HG02938 (cell line): ENCODE results near the gene FOXM1.

Source experiments
- ATAC-seq: cut with Tn5 transposase; IDR thresholded peaks from one replicate; pipeline ENCODE4 v1.9.1; 2021; ENCODE audit warnings: mild to moderate bottlenecking, moderate library complexity; ENCODE audit not compliant: unreplicated experiment

The FOXM1 gene

GRCh38 chr12:2841056-2841650 lies 35.8 kb downstream of the FOXM1 start:
- no peak for ATAC-seq

DNA sequence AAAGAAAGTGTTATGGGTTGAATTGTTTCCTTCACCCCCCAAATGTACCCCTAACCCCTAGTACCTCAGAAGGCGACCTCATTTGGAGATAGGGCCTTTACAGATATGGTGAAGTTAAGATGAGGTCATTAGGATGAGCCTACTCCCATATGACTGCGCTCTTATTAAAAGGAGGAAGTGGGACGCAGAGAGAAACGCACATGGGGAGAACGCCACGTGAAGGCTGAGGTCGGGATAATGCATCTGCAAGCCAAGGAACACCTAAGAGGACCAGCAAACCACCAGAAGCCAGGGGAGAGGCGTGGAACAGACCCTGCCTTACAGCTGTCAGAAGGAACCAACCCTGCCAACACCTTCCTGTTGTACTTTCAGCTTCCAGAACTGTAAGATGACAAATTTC lies 40.4 kb downstream of the FOXM1 start:
- no peak for ATAC-seq

GRCh38 chr12:2835691-2836403 lies 41.1 kb downstream of the FOXM1 start:
- no peak for ATAC-seq

GRCh38 chr12:2834581-2835491 lies 42.1 kb downstream of the FOXM1 start, which contains the start of gene NRIP2:
TSS of gene NRIP2 (minus strand) at chr12:2835035. CDS start at chr12:2834983, 52 bp downstream.
- no peak for ATAC-seq

DNA sequence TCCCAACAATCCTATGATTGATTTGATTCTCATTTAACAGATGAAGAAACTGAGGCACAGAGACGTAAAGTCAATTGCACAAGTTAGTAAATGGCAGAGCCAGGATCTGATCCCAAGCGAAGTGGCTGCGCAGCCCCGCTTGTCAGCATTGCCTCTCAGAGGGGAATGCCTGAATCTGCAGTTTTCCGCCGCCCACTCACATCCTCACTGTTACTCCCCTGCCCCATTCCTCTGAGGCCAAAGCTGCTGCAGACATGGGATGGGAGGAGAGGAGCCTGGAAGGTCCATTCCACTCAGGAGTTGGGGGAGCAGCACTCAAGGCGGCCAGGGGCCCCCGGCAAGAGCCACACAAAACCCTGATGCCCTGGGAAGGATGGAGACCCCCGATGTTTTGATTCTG lies 43.2 kb downstream of the FOXM1 start:
- no peak for ATAC-seq

DNA sequence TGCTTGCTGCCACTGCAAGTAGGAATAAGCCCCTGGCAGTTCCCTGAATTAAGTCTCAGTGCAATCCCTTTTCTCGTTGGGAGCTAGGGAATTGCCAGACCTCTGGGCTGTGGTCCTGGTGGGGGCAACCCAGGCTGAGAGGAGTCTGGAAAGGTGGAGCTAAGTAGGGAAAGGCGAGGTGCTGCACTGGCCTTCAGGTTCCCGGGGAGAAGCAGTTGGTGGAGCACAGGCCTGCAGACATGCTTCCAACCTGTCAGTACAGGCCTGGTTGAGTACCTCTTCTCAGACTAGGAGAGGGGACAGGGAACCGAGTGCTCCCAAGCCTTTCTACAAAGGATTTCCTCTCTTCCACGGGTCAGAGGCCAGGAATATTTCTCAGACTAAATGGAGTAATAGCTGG lies 43.6 kb downstream of the FOXM1 start:
- no peak for ATAC-seq

GRCh38 chr12:2832550-2833127 lies 44.3 kb downstream of the FOXM1 start:
- ATAC-seq, result no peak

DNA sequence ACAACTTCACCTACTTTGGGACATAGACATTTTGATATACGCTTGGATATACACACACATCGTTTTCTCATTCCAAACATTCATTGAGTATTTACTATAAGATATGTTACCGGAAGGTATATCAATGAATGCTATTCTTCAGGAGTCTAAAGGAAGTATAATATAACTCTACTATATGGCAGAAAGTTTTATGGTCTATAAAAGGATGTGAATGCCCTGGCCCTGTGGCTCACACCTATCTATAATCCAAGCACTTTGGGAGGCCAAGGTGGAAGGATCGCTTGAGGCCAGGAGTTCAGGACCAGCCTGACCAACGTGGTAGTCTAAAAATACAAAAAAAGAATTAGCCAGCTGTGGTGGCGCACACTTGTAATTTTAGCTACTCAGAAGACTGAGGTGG lies 47.7 kb downstream of the FOXM1 start:
- no peak for ATAC-seq

DNA sequence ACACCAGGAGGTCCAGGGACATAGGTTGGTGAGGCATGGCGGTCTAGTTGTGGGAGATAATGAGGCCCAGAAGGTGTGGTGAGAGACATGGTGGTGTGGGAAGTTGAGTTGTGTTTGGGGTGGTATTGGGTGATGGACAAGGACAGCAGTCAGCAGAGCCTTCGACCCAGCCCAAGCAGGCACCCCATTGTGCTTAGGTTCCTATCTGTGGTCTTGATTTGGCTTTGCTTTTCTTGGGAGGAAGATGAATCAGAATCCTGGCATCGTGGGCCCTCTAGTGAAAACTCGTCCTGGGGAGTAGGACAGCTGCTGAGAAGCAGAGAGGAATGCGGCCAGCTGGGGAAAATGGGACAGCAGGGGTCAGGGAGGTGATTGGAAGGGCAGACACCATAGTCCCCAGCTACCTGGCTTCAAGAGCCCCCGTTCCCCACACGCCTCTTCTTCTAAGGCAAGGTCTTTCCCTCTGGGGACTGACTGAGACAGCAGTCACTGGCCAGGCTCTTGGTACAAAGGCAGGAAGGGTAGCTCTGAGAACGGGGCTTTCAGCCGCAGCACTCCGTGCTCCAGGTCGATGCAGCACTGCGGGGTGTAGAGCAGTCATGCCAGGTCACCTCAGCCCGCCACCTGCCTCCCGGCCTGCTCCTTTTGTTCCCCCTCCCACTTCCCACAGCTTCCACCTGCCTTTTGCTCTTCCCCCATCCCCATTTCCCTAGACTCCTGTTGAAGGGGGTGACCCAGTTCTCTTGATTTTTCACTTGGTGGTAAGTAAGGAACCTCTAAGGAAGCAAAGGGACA lies 50.1 kb downstream of the FOXM1 start:
- ATAC-seq, result no peak

GRCh38 chr12:2826036-2826435 lies 50.9 kb downstream of the FOXM1 start:
- ATAC-seq, result no peak

DNA sequence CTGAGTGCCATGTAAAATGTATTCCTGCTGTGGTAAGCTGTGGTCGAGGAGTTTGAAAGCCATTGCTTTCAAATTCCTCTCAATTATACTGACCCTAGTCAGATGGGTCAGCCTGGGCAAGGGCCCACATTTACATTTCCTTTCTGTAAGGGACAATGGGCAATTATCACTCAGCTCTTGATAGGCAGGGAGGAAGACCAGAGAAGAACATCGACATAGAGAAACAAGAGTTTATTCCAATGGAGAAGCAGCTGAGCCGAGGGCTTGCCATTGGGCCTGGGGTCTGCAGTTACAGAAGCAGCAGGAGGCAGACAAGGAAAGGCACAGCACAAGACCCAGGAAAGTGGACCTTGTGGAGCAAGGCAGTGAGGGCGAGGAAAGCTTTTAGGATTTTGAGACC lies 51.8 kb downstream of the FOXM1 start:
- ATAC-seq, result no peak

- no peak for ATAC-seq
Observed at GRCh38 chr12:2824541-2824940, 52.4 kb downstream of the FOXM1 start.

- ATAC-seq, result no peak
Observed at GRCh38 chr12:2823483-2823882, 53.5 kb downstream of the FOXM1 start.

DNA sequence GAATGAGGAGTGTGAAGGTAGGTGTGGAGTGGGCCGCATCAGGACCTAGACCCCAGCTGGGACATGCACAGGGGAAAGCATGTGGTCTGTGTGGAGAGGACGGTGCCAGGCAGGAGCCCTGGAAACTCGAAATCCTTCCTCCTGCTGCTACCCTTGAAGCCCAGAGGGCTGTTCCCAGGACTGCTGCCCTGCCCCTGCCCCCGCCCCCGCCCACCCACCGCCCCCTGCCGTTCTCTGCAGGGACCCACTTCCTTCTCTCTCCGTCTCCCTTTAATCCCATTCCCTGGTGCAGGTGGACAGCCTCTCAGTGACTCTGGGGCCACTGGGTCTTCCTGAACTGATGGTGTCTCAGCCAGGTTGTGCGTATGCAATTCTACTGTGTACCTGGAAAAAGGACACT lies 56.5 kb downstream of the FOXM1 start:
- no peak for ATAC-seq

- no peak for ATAC-seq
Observed at GRCh38 chr12:2819810-2820209, 57.2 kb downstream of the FOXM1 start.

DNA sequence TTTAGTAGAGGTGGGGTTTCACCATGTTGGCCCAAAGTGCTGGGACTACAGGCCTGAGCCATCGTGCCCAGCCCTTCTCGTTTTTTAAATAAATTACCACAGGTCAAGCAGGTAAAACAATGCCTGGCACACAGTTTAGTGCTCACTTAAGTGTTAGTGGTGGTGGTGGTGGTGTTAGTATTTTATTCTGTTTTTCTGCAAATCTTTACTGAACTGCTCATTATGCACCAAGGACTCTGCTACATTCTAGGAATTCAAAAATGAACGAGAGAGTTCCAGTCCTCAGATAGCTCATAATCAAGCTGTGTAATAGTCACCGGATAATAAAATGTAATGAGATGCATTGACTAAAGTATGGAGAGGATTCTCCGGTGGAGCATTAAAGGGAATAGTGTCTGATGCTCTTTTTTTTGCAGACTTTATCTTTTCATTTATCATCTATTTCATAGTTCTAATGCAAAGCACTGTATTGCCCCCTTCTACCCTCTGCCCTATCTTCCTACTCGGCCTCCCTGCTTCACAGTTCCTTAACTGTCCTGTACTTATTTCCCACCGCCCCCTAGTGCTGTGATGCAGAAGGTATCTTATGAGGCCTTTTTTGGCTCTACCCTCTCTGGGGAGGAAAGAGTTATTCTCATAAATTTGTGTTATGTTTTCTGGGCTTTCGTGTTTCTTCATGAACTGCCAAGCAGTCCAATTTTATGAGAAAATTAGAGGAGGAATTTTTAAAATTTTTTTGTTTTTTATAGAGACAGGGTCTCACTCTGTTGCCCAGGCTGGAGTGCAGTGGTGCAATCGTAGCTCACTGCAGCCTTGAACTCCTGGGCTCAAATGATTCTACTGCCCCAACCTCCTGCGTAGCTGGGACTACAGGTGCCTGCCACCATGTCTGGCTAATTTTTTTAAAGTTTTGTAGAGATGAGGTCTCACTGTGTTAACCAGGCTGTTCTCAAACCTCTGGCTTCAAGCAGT lies 63.5 kb downstream of the FOXM1 start:
- no peak for ATAC-seq

GRCh38 chr12:2812290-2813213 lies 64.4 kb downstream of the FOXM1 start, which contains the start of gene ITFG2:
TSS of gene ITFG2 (plus strand) at chr12:2812668. CDS start at chr12:2812761, 93 bp downstream.
- ATAC-seq, result peak; percentile 97

DNA sequence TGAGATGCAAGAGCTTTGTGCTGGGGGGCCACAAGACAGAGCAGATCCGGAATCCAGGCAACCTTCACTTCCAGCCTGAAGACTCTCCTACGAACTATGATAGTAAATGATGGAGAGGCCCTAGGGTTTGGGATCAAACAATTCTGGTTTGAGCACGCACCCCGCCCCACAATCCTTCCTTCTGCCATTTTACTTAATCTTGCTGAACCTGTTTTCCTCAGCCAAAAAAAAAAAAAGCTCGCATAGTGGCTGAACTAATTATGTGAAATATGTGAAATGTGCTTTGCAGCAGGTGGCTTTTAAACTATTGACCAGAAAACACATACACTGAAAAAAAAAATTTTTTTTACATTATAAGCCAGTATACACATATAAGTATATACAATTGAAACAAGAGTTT lies 65.2 kb downstream of the FOXM1 start:
- ATAC-seq, result no peak
